SU-DHL-6 (cell line): Measurements from ENCODE around the gene PKNOX2.

ENCODE experiments used
- H2AFZ ChIP-seq: fragments of 200-600 bp; sonication (generic); 2 replicates; pipeline ENCODE4 v1.6.1; 2014; ENCODE audit warnings: low read depth, mild to moderate bottlenecking, moderate library complexity, mixed read lengths, antibody characterized with exemption, low read length; ENCODE audit not compliant: severe bottlenecking
- H3F3A ChIP-seq: fragments of 200-600 bp; shearing (Covaris generic); 2 replicates; pipeline ENCODE4 v1.6.0; 2016; ENCODE audit warnings: antibody characterized with exemption, mild to moderate bottlenecking; ENCODE audit not compliant: insufficient read depth
- H3K27ac ChIP-seq: fragments of 200-600 bp; sonication (generic); 2 replicates; pipeline ENCODE4 v1.5.1; 2016; ENCODE audit warnings: low read depth, mild to moderate bottlenecking, low read length, moderate library complexity, mixed read lengths
- H3K27me3 ChIP-seq: fragments of 200-600 bp; sonication (generic), shearing (Covaris generic); 2 replicates; pipeline ENCODE4 v1.6.0; 2014; ENCODE audit warnings: mild to moderate bottlenecking, low read length
- H3K36me3 ChIP-seq: fragments of 200-600 bp; sonication (generic); 2 replicates; pipeline ENCODE4 v1.6.1; 2014; ENCODE audit warnings: mild to moderate bottlenecking, low read length, mixed read lengths
- H3K4me2 ChIP-seq: fragments of 300-600, 200-600 bp; shearing (Covaris generic), sonication (generic); 2 replicates; pipeline ENCODE4 v1.6.0; 2014; ENCODE audit warnings: low read length, low read depth, mild to moderate bottlenecking; ENCODE audit not compliant: poor library complexity, severe bottlenecking
- H3K4me3 ChIP-seq: fragments of 200-600 bp; sonication (generic); 2 replicates; pipeline ENCODE4 v1.5.1; 2014; ENCODE audit warnings: antibody characterized with exemption, low read length, mild to moderate bottlenecking, mixed read lengths; ENCODE audit not compliant: insufficient read depth, poor library complexity, severe bottlenecking
- H3K79me2 ChIP-seq: fragments of 200-600 bp; sonication (generic); 2 replicates; pipeline ENCODE4 v1.6.1; 2014; ENCODE audit warnings: mild to moderate bottlenecking, low read length, moderate library complexity; ENCODE audit not compliant: insufficient read depth
- H3K9ac ChIP-seq: fragments of 200-600 bp; sonication (generic); 2 replicates; pipeline ENCODE4 v1.7.0; 2014; ENCODE audit warnings: mild to moderate bottlenecking, low read length
- H3K9me2 ChIP-seq: fragments of 200-600 bp; sonication (generic); replicated peaks from 2 replicates; pipeline ENCODE4 v1.6.1; 2014; ENCODE audit warnings: low read length; ENCODE audit not compliant: insufficient read depth
- H3K9me3 ChIP-seq: fragments of 200-600 bp; sonication (generic); 2 replicates; pipeline ENCODE4 v1.6.1; 2014; ENCODE audit warnings: low read length, mixed read lengths; ENCODE audit not compliant: insufficient read depth
- H4K20me1 ChIP-seq: fragments of 200-600 bp; sonication (generic); 2 replicates; pipeline ENCODE4 v1.6.1; 2014; ENCODE audit warnings: low read depth, mild to moderate bottlenecking, antibody characterized with exemption, low read length, moderate library complexity, mixed read lengths
- EZH2phosphoT487 ChIP-seq: fragments of 200-600 bp; sonication (generic), shearing (Covaris generic); conservative IDR thresholded peaks from 2 replicates; pipeline ENCODE4 v1.6.1; 2018; ENCODE audit warnings: mild to moderate bottlenecking, antibody characterized with exemption, low read length, moderate library complexity, mixed read lengths
- TF ChIP-seq, protein P1 (sequence below): fragments of 200-600 bp; sonication (generic); IDR thresholded peaks from one replicate; pipeline ENCODE4 v1.5.1; 2017; ENCODE audit warnings: antibody characterized with exemption, mild to moderate bottlenecking, low read length, moderate library complexity; ENCODE audit not compliant: insufficient read depth, poor library complexity, severe bottlenecking

PKNOX2 gene

DNA sequence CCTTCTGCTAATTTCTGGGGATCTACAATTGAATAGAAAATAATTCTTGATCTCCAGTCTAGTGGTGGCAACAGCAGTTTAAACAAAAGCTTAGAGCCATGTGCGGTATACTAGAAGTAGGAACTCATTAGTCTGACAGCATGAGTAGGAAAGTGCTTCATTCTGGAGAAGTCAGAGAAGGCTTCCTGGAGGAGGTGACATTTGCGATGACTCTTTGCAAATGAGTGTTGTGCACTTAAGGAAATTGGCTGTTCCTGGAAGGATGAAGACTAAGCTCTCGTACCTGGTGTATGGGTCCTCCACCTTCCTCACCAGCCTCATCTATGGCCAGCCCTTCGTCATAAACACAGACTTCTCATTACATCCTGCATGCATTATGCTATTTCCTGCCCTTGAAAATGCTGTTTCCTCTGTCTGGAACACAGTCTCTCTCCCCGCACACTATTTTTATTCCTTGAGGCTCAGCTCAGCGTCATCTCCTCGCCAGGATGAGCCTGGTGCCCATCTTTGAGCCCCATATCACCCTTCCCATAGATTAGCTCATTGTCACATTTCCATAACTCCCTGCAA is 132.9 kb downstream of the PKNOX2 start:
- Histone ChIP-seq H3K4me3 (no peak overlapping the region), H3K36me3 (no peaks in the 10 kb centered on the region), H4K20me1 (no peaks in the 10 kb centered on the region), H2AFZ (no peak overlapping the region), H3K79me2 (no peaks in the 10 kb centered on the region), H3K9me3 (no peaks in the 10 kb centered on the region), H3K9ac (no peak overlapping the region), H3K9me2 (no peaks in the 10 kb centered on the region), H3K4me2 (no peak overlapping the region), H3K27me3 (no peaks in the 10 kb centered on the region), H3F3A (no peaks in the 10 kb centered on the region), H3K27ac (no peak overlapping the region)
- TF ChIP-seq, protein P1, sequence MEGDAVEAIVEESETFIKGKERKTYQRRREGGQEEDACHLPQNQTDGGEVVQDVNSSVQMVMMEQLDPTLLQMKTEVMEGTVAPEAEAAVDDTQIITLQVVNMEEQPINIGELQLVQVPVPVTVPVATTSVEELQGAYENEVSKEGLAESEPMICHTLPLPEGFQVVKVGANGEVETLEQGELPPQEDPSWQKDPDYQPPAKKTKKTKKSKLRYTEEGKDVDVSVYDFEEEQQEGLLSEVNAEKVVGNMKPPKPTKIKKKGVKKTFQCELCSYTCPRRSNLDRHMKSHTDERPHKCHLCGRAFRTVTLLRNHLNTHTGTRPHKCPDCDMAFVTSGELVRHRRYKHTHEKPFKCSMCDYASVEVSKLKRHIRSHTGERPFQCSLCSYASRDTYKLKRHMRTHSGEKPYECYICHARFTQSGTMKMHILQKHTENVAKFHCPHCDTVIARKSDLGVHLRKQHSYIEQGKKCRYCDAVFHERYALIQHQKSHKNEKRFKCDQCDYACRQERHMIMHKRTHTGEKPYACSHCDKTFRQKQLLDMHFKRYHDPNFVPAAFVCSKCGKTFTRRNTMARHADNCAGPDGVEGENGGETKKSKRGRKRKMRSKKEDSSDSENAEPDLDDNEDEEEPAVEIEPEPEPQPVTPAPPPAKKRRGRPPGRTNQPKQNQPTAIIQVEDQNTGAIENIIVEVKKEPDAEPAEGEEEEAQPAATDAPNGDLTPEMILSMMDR = no peak
- no peak for TF ChIP-seq EZH2phosphoT487

DNA sequence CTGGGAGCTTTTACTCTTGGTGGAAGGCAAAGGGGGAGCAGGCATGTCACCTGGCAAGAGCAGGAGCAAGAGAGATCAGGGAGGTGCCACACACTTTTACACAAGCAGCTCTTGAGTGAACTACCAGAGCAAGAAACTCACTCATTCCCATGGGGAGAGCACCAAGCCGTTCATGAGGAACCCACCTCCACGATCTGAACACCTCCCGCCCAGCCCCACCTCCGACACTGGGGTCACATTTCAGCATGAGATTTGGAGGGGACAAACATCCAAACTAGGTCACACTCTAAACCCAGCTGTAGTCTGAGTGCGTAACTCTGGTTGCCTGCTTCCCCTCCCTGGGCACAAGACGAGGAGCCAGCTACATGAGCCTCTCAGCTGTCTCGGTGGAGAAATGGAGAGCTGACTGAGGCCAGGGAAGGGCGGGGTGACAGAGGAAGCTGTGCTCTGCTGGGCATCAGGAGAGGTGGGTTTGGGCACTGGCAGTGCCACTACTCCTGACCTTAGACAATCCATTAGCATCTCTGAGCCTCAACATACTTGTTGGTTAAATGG is 134.6 kb downstream of the PKNOX2 start:
- no peak overlapping the region for H3K27ac ChIP-seq
- no peaks in the 10 kb centered on the region for H3K27me3 ChIP-seq
- H2AFZ ChIP-seq = no peak overlapping the region

DNA sequence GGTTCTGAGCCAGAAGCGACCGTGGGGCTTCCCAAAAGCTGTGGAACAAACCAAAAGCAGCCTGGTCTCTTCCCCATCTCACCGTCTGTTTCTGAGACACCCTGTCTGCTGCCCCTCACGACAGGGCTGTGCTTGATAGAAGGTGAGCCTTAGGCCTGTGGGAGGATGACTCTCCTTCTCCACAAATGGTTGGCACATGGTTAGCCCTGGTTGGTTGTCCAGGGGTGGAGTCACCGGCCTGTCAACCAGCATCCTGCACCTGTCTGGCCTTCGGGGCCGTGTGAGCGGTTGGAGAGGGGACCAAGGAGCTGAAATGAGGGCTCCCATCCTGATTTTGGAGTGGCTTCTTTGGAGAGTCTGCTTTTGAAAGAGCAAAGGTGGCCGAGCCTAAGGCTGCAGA is 135.3 kb downstream of the PKNOX2 start:
- H3K27ac ChIP-seq = no peak overlapping the region
- H4K20me1 ChIP-seq = no peaks in the 10 kb centered on the region
- H3K9me2 ChIP-seq = no peaks in the 10 kb centered on the region
- H3K79me2 ChIP-seq = no peaks in the 10 kb centered on the region
- no peak overlapping the region for H2AFZ ChIP-seq
- H3K4me2 ChIP-seq = no peak overlapping the region
- H3F3A ChIP-seq = no peaks in the 10 kb centered on the region
- no peak overlapping the region for H3K4me3 ChIP-seq
- no peak overlapping the region for H3K9ac ChIP-seq
- no peaks in the 10 kb centered on the region for H3K27me3 ChIP-seq
- no peak for TF ChIP-seq EZH2phosphoT487
- no peaks in the 10 kb centered on the region for H3K9me3 ChIP-seq
- no peaks in the 10 kb centered on the region for H3K36me3 ChIP-seq

More for the DNA sequence above, 134.6 kb downstream of the PKNOX2 start:
- Histone ChIP-seq H3K9me2 (no peaks in the 10 kb centered on the region), H3F3A (no peaks in the 10 kb centered on the region), H4K20me1 (no peaks in the 10 kb centered on the region), H3K9ac (no peak overlapping the region), H3K9me3 (no peaks in the 10 kb centered on the region), H3K4me3 (no peak overlapping the region), H3K36me3 (no peaks in the 10 kb centered on the region), H3K4me2 (no peak overlapping the region), H3K79me2 (no peaks in the 10 kb centered on the region)
- TF ChIP-seq, protein P1 = no peak
- no peak for TF ChIP-seq EZH2phosphoT487

DNA sequence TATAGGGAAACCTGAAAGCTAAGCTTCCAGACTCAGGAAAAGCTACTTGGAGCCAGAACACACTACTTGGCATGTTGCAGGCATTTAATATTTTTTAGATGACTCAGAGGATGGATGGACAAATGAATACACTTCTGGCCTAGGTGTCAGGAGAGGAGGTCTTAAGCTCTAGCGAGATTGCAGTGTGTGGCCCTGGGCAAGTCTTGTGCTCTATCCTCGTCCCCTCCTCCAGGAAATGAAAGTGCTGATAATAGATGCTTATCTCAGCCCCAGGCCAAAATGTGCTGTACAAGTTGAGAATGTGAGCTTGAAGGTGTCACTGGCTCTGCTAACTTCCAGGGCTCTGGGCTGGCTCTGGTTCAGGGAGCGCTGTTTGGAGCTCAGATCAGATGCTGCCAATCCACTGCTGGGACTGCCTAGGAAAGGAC is 136.3 kb downstream of the PKNOX2 start:
- no peak overlapping the region for H3K4me3 ChIP-seq
- no peaks in the 10 kb centered on the region for H3K9me3 ChIP-seq
- H3K79me2 ChIP-seq = no peaks in the 10 kb centered on the region
- H3K4me2 ChIP-seq = no peak overlapping the region
- H3K27ac ChIP-seq = no peak overlapping the region
- no peak overlapping the region for H3K9ac ChIP-seq
- H3K27me3 ChIP-seq = no peaks in the 10 kb centered on the region
- H3K9me2 ChIP-seq = no peaks in the 10 kb centered on the region
- H2AFZ ChIP-seq = no peak overlapping the region
- no peaks in the 10 kb centered on the region for H3K36me3 ChIP-seq
- no peaks in the 10 kb centered on the region for H4K20me1 ChIP-seq
- H3F3A ChIP-seq = no peaks in the 10 kb centered on the region
- TF ChIP-seq EZH2phosphoT487 = no peak
- TF ChIP-seq, protein P1 = no peak
